IMR-90 (cell line): ENCODE results near the gene EDEM1. TPM values are rescaled to one million over a fixed set of nuclear protein-coding genes. Genes with fewer than 3 reads are reported as not detected.

ENCODE experiments used
- ATAC-seq: fragments of 200-7000 bp; cut with Tn5 transposase; 2 replicates; pipeline ENCODE4 v1.9.1; 2020; ENCODE audit warnings: low read depth, mild to moderate bottlenecking, moderate library complexity
- BruUV-seq: library from RNA; stranded (reverse); fragments of 400-500 nt; replicated peaks from 2 replicates; lab custom pipeline; 2021; lab: Mats Ljungman, UMichigan
- CTCF ChIA-PET: fragments of 300-600 bp; formaldehyde crosslinking; extraction: SDS; loops from one replicate; lab custom pipeline; 2021; ENCODE audit warnings: antibody characterized with exemption; lab: Yijun Ruan, JAX
- POLR2A ChIA-PET: fragments of 300-600 bp; sonication (Branson Sonifier 250); formaldehyde crosslinking; loops from one replicate; lab custom pipeline; 2022; ENCODE audit warnings: antibody characterized with exemption; ENCODE audit not compliant: unreplicated experiment; lab: Charles Lee
- DNase-seq: peaks from one replicate; pipeline ENCODE4 v3.0.0; 2013
- H2AFZ ChIP-seq: replicated peaks from 2 replicates; pipeline ENCODE3; 2013; ENCODE audit warnings: low read length, mild to moderate bottlenecking; ENCODE audit not compliant: poor library complexity
- H2AK5ac ChIP-seq: 2 replicates; pipeline ENCODE4 v1.6.1; 2013; ENCODE audit warnings: low read depth, low read length, inconsistent platforms
- H2AK9ac ChIP-seq: replicated peaks from 2 replicates; pipeline ENCODE3; 2013; ENCODE audit warnings: mild to moderate bottlenecking, low read depth, low read length, moderate library complexity; ENCODE audit not compliant: poor library complexity
- H2BK120ac ChIP-seq: 2 replicates; pipeline ENCODE4 v1.6.1; 2013; ENCODE audit warnings: low read depth, low read length, inconsistent platforms
- H2BK15ac ChIP-seq: 3 replicates; pipeline ENCODE4 v1.6.1; 2013; ENCODE audit warnings: low read depth, low read length, inconsistent platforms
- H2BK20ac ChIP-seq: 2 replicates; pipeline ENCODE4 v1.6.1; 2013; ENCODE audit warnings: low read depth, mild to moderate bottlenecking, inconsistent platforms, low read length, moderate library complexity
- H2BK5ac ChIP-seq: 2 replicates; pipeline ENCODE4 v1.6.1; 2013; ENCODE audit warnings: mild to moderate bottlenecking, low read depth, low read length, inconsistent platforms; ENCODE audit not compliant: poor library complexity, severe bottlenecking
- H3K14ac ChIP-seq: replicated peaks from 2 replicates; pipeline ENCODE4 v1.6.1; 2013; ENCODE audit warnings: low read depth, low read length, inconsistent platforms
- H3K18ac ChIP-seq: 2 replicates; pipeline ENCODE4 v1.6.1; 2013; ENCODE audit warnings: low read depth, low read length, control low read depth
- H3K23ac ChIP-seq: 2 replicates; pipeline ENCODE4 v1.6.1; 2013; ENCODE audit warnings: low read depth, low read length, inconsistent platforms
- H3K27ac ChIP-seq: 2 replicates; pipeline ENCODE4 v1.5.1; 2013; ENCODE audit warnings: mild to moderate bottlenecking, control low read depth, low read length; ENCODE audit not compliant: insufficient read depth
- H3K27me3 ChIP-seq: 2 replicates; pipeline ENCODE4 v1.6.1; 2013; ENCODE audit warnings: low read length; ENCODE audit not compliant: control insufficient read depth, insufficient read depth
- H3K36me3 ChIP-seq: 2 replicates; pipeline ENCODE4 v1.6.1; 2013; ENCODE audit warnings: low read length, mixed read lengths; ENCODE audit not compliant: control insufficient read depth, insufficient read depth
- H3K4ac ChIP-seq: 2 replicates; pipeline ENCODE4 v1.6.1; 2013; ENCODE audit warnings: low read depth, low read length, inconsistent platforms
- H3K4me1 ChIP-seq: 2 replicates; pipeline ENCODE4 v1.6.1; 2013; ENCODE audit warnings: low read length, mixed read lengths; ENCODE audit not compliant: control insufficient read depth, insufficient read depth
- H3K4me2 ChIP-seq: 2 replicates; pipeline ENCODE4 v1.6.1; 2013; ENCODE audit warnings: low read depth, mild to moderate bottlenecking, control low read depth, low read length, moderate library complexity
- H3K4me3 ChIP-seq: 2 replicates; pipeline ENCODE4 v1.5.1; 2013; ENCODE audit warnings: low read depth, mild to moderate bottlenecking, control low read depth, low read length, moderate library complexity; ENCODE audit not compliant: insufficient read depth
- H3K56ac ChIP-seq: 2 replicates; pipeline ENCODE4 v1.6.1; 2013; ENCODE audit warnings: low read length, inconsistent platforms; ENCODE audit not compliant: insufficient read depth; ENCODE audit errors: extremely low read depth
- H3K79me1 ChIP-seq, 2 experiments: 2 replicates each; pipeline ENCODE4 v1.6.1; 2013; ENCODE audit warnings: low read length in 2 of 2, inconsistent platforms in 1 of 2, low read depth in 1 of 2
- H3K9ac ChIP-seq: 2 replicates; pipeline ENCODE4 v1.6.1; 2013; ENCODE audit warnings: low read depth, low read length, control low read depth
- H3K9me1 ChIP-seq: 2 replicates; pipeline ENCODE4 v1.6.1; 2013; ENCODE audit warnings: low read length, inconsistent platforms; ENCODE audit not compliant: insufficient read depth
- H3K9me3 ChIP-seq: 2 replicates; pipeline ENCODE4 v1.6.1; 2013; ENCODE audit warnings: low read length; ENCODE audit not compliant: control insufficient read depth, insufficient read depth
- H4K20me1 ChIP-seq: 2 replicates; pipeline ENCODE4 v1.6.1; 2013; ENCODE audit warnings: low read length, inconsistent platforms; ENCODE audit not compliant: insufficient read depth
- H4K5ac ChIP-seq: 2 replicates; pipeline ENCODE4 v1.6.1; 2013; ENCODE audit warnings: mild to moderate bottlenecking, low read depth, low read length, control low read depth
- H4K8ac ChIP-seq, 2 experiments: 2 replicates each; pipeline ENCODE4 v1.6.1; 2013; ENCODE audit warnings: low read depth in 2 of 2, low read length in 2 of 2, control low read depth in 1 of 2, inconsistent platforms in 1 of 2
- H4K91ac ChIP-seq: 2 replicates; pipeline ENCODE4 v1.6.1; 2013; ENCODE audit warnings: low read depth, low read length, inconsistent platforms; ENCODE audit not compliant: insufficient read depth
- BHLHE40 ChIP-seq: fragments of 150-350 bp; IDR thresholded peaks from 2 replicates; pipeline ENCODE4 v1.6.1; 2016; ENCODE audit warnings: mild to moderate bottlenecking, low read depth, low read length
- CEBPB ChIP-seq: IDR thresholded peaks from 2 replicates; pipeline ENCODE4 v1.6.1; 2012; ENCODE audit warnings: low read depth, low read length, improper control_type of control experiment
- CHD1 ChIP-seq: IDR thresholded peaks from 2 replicates; pipeline ENCODE4 v1.6.1; 2012; ENCODE audit warnings: low read depth, low read length, improper control_type of control experiment
- CTCF ChIP-seq: conservative IDR thresholded peaks from 2 replicates; pipeline ENCODE4 v1.5.1; 2012; ENCODE audit warnings: mild to moderate bottlenecking, low read depth, low read length, improper control_type of control experiment
- ELK1 ChIP-seq: fragments of 150-350 bp; IDR thresholded peaks from 2 replicates; pipeline ENCODE4 v1.6.1; 2016; ENCODE audit warnings: low read depth, mild to moderate bottlenecking, low read length, moderate library complexity, borderline replicate concordance
- FOS ChIP-seq: fragments of 150-350 bp; IDR thresholded peaks from 2 replicates; pipeline ENCODE4 v1.6.1; 2016; ENCODE audit warnings: low read depth, low read length
- MAFK ChIP-seq: IDR thresholded peaks from 2 replicates; pipeline ENCODE4 v1.6.1; 2012; ENCODE audit warnings: low read depth, low read length, improper control_type of control experiment
- MAZ ChIP-seq: IDR thresholded peaks from 2 replicates; pipeline ENCODE4 v1.6.1; 2012; ENCODE audit warnings: low read depth, mild to moderate bottlenecking, low read length, improper control_type of control experiment, moderate library complexity, borderline replicate concordance
- MXI1 ChIP-seq: IDR thresholded peaks from 2 replicates; pipeline ENCODE4 v1.6.1; 2012; ENCODE audit warnings: low read depth, mild to moderate bottlenecking, low read length, moderate library complexity, borderline replicate concordance
- NFE2L2 ChIP-seq: fragments of 150-350 bp; IDR thresholded peaks from 2 replicates; pipeline ENCODE4 v1.6.1; 2016; ENCODE audit warnings: low read depth, mild to moderate bottlenecking, low read length
- POLR2A ChIP-seq: IDR thresholded peaks from 2 replicates; pipeline ENCODE4 v1.6.1; 2012; ENCODE audit warnings: mild to moderate bottlenecking, low read depth, low read length
- RAD21 ChIP-seq: IDR thresholded peaks from 2 replicates; pipeline ENCODE4 v1.6.1; 2012; ENCODE audit warnings: low read length, improper control_type of control experiment
- RCOR1 ChIP-seq: IDR thresholded peaks from 2 replicates; pipeline ENCODE4 v1.6.1; 2012; ENCODE audit warnings: mild to moderate bottlenecking, low read length, improper control_type of control experiment; ENCODE audit not compliant: insufficient replicate concordance
- RFX5 ChIP-seq: IDR thresholded peaks from 2 replicates; pipeline ENCODE4 v1.8.0; 2012; ENCODE audit warnings: low read depth, mild to moderate bottlenecking, low read length, moderate library complexity
- SMC3 ChIP-seq: fragments of 150-350 bp; IDR thresholded peaks from 2 replicates; pipeline ENCODE4 v1.6.1; 2016; ENCODE audit warnings: low read depth, mild to moderate bottlenecking, antibody characterized with exemption, low read length, moderate library complexity
- WGBS, 2 experiments: methylation state at CpG; one replicate each; pipeline versions ENCODE4 v1.1.5 to v1.1.7; 2013; ENCODE audit warnings: missing lambda C conversion rate in 2 of 2; ENCODE audit not compliant: insufficient read length in 1 of 2; ENCODE audit errors: extremely low coverage in 2 of 2; 5-methylcytosine and 5-hydroxymethylcytosine counted together
- dilution Hi-C: fragments of 300-500 bp; cut with HindIII; formaldehyde crosslinking; loops from one replicate; pipeline ENCODE4 v1.14.3; 2018; ENCODE audit warnings: low sequenced_read_pairs; ENCODE audit not compliant: unreplicated experiment
- in situ Hi-C: fragments of 300-500 bp; cut with MboI; formaldehyde crosslinking; loops from 3 replicates; pipeline ENCODE4 v1.14.3; 2019; ENCODE audit warnings: low sequenced_read_pairs, inconsistent platforms, mixed read lengths
- intact Hi-C: fragments of 100-400 bp; cut with micrococcal nuclease; formaldehyde crosslinking; loops from 2 replicates; pipeline ENCODE4 v1.10.0; 2022
- polyA plus RNA-seq, 3 experiments: library from polyadenylated mRNA; depleted of rRNA; stranded (reverse); fragments of >200 nt; gene quantifications; 2 replicates each; pipeline ENCODE4 v1.2.3, GENCODE V29; 2012; ENCODE audit warnings: low replicate concordance in 1 of 3
- total RNA-seq: library from RNA; depleted of rRNA; stranded (reverse); fragments of >200 nt; gene quantifications from 2 replicates; pipeline ENCODE4 v1.2.3, GENCODE V29; 2012
- TF ChIP-seq, protein P1 (sequence below): fragments of 150-350 bp; IDR thresholded peaks from 2 replicates; pipeline ENCODE4 v1.6.1; 2017; ENCODE audit warnings: mild to moderate bottlenecking, antibody characterized with exemption, low read length, low read depth

The EDEM1 gene
- total and polyA plus RNA-seq, 2 of the 4 experiments (the other 2 are of a cell fraction): 23.5 to 27.0 TPM

DNA sequence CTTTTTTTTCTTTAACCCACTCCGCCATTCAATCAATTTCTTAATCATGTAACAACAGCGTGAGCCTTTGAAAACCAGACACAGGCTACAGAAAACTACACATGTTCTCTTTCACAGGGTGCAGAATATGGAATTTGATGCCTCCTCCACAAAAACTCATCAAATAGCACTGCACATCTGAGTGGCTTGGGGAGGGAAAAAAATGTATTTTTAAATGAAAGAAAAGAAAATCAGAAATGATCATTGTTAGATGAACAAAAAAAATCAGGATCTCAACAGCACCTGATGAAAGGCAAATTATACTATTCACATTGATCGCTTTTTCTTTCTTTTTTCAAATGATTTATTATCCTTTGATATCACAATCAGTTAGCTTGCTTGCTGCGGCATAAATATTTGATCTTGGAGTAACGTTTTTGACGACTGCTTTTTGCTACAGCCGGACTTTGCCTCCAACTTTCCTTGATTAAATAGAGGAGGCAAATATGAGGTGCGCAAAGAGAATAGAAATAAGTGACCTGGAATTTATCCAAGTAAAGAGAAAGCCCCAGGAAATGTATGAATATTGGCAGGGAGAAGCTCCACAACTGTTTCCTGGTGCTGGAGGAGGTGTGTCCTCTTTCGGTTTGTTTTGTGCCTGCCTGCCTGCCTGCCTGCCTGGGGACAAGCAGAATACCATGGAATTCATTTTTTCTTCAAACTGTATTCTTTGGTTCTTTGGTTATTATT is 63.1 kb downstream of the EDEM1 start:
- peak overlapping the region; percentile 51 for H3K4me3 ChIP-seq
- no peak for TF ChIP-seq CTCF
- no peak for TF ChIP-seq SMC3
- no peak for TF ChIP-seq NFE2L2
- no peak for TF ChIP-seq RFX5
- no peak for TF ChIP-seq FOS
- TF ChIP-seq RCOR1: no peak
- no peak for TF ChIP-seq MAFK
- TF ChIP-seq, protein P1, sequence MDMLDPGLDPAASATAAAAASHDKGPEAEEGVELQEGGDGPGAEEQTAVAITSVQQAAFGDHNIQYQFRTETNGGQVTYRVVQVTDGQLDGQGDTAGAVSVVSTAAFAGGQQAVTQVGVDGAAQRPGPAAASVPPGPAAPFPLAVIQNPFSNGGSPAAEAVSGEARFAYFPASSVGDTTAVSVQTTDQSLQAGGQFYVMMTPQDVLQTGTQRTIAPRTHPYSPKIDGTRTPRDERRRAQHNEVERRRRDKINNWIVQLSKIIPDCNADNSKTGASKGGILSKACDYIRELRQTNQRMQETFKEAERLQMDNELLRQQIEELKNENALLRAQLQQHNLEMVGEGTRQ: no peak
- no peak for TF ChIP-seq MXI1
- TF ChIP-seq CEBPB: no peak
- no peak for TF ChIP-seq RAD21
- no peak for TF ChIP-seq BHLHE40
- no peak for TF ChIP-seq MAZ
- TF ChIP-seq ELK1: no peak
- TF ChIP-seq POLR2A: no peak
- TF ChIP-seq CHD1: no peak
- ChIA-PET POLR2A (no interaction called here), CTCF (no interaction called here)
- peak; percentile 27; the same call in 1 of the 2 replicates for ATAC-seq
- no peak for DNase-seq
- WGBS, 2 experiments: 0 to 100% methylated on average over 1 to 2 of the region's 9 CpGs
- peaks cover 4% of the 10 kb centered on the region; the same call in 1 of the 2 replicates for H3K27me3 ChIP-seq
- peak overlapping the region; percentile 91 for H3K4me2 ChIP-seq
- H3K4me1 ChIP-seq: no peaks in the 10 kb centered on the region
- no peaks in the 10 kb centered on the region for H3K36me3 ChIP-seq
- no peak overlapping the region for H2AK5ac ChIP-seq
- H3K23ac ChIP-seq: no peak overlapping the region
- no peak overlapping the region for H2AK9ac ChIP-seq
- dilution Hi-C loops: no loop called here
- H3K9me1 ChIP-seq: no peaks in the 10 kb centered on the region
- no peak overlapping the region for H2BK5ac ChIP-seq
- H2AFZ ChIP-seq: no peak overlapping the region
- H2BK120ac ChIP-seq: no peak overlapping the region
- intact Hi-C loops: no loop called here
- no peaks in the 10 kb centered on the region for H3K9me3 ChIP-seq
- H4K20me1 ChIP-seq: no peaks in the 10 kb centered on the region
- H3K9ac ChIP-seq: no peak overlapping the region
- no peak overlapping the region for H2BK15ac ChIP-seq
- H4K5ac ChIP-seq: no peak overlapping the region
- H3K4ac ChIP-seq: no peak overlapping the region
- no peak overlapping the region for H3K56ac ChIP-seq
- H3K27ac ChIP-seq: no peak overlapping the region
- in situ Hi-C loops: no loop called here
- no TSS peak for BruUV-seq
- no peak overlapping the region for H3K18ac ChIP-seq
- H2BK20ac ChIP-seq: no peak overlapping the region
- H4K8ac ChIP-seq: no peak overlapping the region
- no peak overlapping the region for H3K14ac ChIP-seq
- no peaks in the 10 kb centered on the region for H3K79me1 ChIP-seq
- H4K91ac ChIP-seq: no peak overlapping the region
